Peyer's patch (tissue), 4 donors: Measurements from ENCODE around the gene C3orf70. TPM values are rescaled to one million over a fixed set of nuclear protein-coding genes. Genes with fewer than 3 reads are reported as not detected.

Source experiments
- DNase-seq, 3 donors: peaks; one replicate each; pipeline ENCODE4 v3.0.0-alpha.2; 2017 to 2019
- H3K27ac ChIP-seq, 4 donors: fragments of 200-600 bp; sonication (generic); one replicate each; pipeline ENCODE4 v1.5.1; 2016 to 2019
- H3K27me3 ChIP-seq, 2 donors: fragments of 200-600 bp; sonication (generic); one replicate each; pipeline ENCODE4 v1.5.1; 2019
- H3K36me3 ChIP-seq, 3 donors: fragments of 200-600 bp; sonication (generic); one replicate each; pipeline ENCODE4 v1.5.1; 2016 to 2019
- H3K4me1 ChIP-seq, 4 donors: fragments of 200-600 bp; sonication (generic); one replicate each; pipeline ENCODE4 v1.5.1; 2016 to 2019
- H3K4me3 ChIP-seq, 4 donors: fragments of 200-600 bp; sonication (generic); 1 replicate in 3 of 4; 2 replicates in 1 of 4; pipeline ENCODE4 v1.5.1; 2016 to 2019; ENCODE audit warnings: mild to moderate bottlenecking in 1 of 4
- H3K9me3 ChIP-seq, 4 donors: fragments of 200-600 bp; sonication (generic); one replicate each; pipeline ENCODE4 v1.5.1; 2016 to 2019; ENCODE audit warnings: mild to moderate bottlenecking in 1 of 4
- POLR2A ChIP-seq, 2 donors: fragments of 450-650 bp; IDR thresholded peaks; one replicate each; pipeline ENCODE4 v1.5.1; 2017; ENCODE audit warnings: antibody characterized with exemption in 2 of 2, mild to moderate bottlenecking in 2 of 2, moderate library complexity in 2 of 2
- total RNA-seq, 4 donors: library from RNA; depleted of rRNA; stranded (reverse); fragments of >200 nt; gene quantifications; one replicate each; pipeline ENCODE4 v1.1.0, GENCODE V29; 2016
- TF ChIP-seq, protein P1 (sequence below), 6 experiments: fragments of 450-650 bp in 4 of 6; fragments of 200-600 bp in 2 of 6; sonication (generic) in 1 of 6; IDR thresholded peaks; one replicate each; pipeline ENCODE4 v1.5.1; 2017 to 2019; ENCODE audit warnings: antibody characterized with exemption in 6 of 6, mild to moderate bottlenecking in 3 of 6, moderate library complexity in 1 of 6

Gene C3orf70
- 1 to 10 TPM; 4.1 to 6.5 (median 5.5) TPM for total RNA-seq

DNA sequence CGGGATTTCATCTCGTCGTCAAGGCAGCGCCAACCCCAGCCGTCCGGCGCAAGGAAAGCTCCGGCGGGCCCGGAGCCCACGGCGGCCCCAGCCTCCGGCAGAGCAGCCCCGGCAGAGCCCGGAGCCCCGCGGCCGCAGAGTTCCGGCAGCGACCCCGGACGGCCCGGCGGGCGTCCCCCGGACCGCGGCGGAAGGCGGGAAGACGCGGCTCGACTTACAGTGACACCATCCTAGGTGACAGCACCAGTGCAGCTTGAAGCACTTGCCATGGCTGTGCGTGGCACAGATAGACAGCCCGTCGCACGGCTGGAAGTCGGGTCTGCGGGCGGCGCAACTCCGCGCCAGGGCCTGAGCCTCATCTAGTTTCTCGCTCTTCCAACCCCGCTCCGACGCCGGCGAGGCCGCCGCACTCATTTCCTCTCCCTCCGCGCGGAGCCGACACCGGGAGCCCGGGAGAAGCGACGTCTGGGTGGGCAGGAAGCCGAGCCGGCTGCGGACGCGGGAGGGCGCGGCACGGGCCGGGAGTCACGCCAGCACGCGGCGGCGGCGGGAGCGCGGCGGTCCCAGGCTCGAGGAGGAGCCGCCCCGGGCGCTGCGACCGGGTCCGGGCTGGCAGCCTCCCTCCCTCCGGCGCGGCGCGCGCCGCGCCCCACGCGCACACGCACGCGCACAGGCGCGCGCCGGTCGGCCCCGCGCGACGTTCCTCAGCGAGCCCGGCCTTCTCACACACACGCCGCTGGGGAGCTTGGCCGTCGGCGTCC lies at the start of gene C3orf70:
TSS of gene C3orf70 (minus strand) at position 651 of the 761 bp plus-strand sequence. CDS start at position 414, 237 bp downstream.
- TF ChIP-seq POLR2A (IDR thresholded peaks at IDR 0.05): peak in 1 of 2 donors; percentile 24
- TF ChIP-seq, protein P1, sequence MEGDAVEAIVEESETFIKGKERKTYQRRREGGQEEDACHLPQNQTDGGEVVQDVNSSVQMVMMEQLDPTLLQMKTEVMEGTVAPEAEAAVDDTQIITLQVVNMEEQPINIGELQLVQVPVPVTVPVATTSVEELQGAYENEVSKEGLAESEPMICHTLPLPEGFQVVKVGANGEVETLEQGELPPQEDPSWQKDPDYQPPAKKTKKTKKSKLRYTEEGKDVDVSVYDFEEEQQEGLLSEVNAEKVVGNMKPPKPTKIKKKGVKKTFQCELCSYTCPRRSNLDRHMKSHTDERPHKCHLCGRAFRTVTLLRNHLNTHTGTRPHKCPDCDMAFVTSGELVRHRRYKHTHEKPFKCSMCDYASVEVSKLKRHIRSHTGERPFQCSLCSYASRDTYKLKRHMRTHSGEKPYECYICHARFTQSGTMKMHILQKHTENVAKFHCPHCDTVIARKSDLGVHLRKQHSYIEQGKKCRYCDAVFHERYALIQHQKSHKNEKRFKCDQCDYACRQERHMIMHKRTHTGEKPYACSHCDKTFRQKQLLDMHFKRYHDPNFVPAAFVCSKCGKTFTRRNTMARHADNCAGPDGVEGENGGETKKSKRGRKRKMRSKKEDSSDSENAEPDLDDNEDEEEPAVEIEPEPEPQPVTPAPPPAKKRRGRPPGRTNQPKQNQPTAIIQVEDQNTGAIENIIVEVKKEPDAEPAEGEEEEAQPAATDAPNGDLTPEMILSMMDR (IDR thresholded peaks at IDR 0.05): peak in 1 of 6 experiments; percentile 15
- H3K27me3 ChIP-seq: no peaks in the 10 kb centered on the region
- H3K4me3 ChIP-seq: peak within 1 kb of the TSS; percentile 42 to 75 (median 60)
- DNase-seq: peak in 2 of 3 donors; percentile 67 to 86
- no peaks in the 10 kb centered on the region for H3K36me3 ChIP-seq
- peaks cover 0 to 19% (median 4%) of the 10 kb centered on the region in 4 donors for H3K4me1 ChIP-seq
- H3K9me3 ChIP-seq: no peaks in the 10 kb centered on the region
- peak within 1 kb of the TSS; percentile 63 to 92 (median 76) for H3K27ac ChIP-seq

GRCh38 chr3:185200639-185201038 lies 47.8 kb upstream of the C3orf70 start:
- Histone ChIP-seq H3K4me3 (no peak overlapping the region), H3K27ac (no peak overlapping the region), H3K36me3 (peaks cover 0 to 10% (median 0%) of the 10 kb centered on the region in 3 donors), H3K4me1 (no peaks in the 10 kb centered on the region), H3K9me3 (no peaks in the 10 kb centered on the region), H3K27me3 (no peaks in the 10 kb centered on the region)
- TF ChIP-seq, protein P1 (IDR thresholded peaks at IDR 0.05): no peak
- no peak for TF ChIP-seq POLR2A (IDR thresholded peaks at IDR 0.05)
- no peak for DNase-seq

DNA sequence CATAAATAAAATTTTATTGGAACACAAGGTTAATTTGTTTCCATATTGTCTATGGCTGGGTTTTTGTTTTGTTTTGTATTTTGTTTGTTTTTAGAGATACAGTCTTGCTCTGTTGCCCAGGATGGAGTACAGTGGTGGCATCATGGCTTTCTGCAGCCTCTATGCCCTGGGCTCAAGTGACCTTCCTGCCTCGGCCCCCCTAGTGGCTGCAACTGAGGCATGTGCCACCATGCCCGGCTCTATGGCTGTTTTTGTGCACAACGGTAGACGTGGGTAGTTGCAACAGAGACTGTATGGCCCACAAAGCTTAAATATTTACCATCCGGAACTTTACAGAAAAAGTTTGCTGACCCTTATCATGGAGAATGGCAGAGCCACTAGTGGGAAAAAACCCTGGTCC lies 46.8 kb upstream of the C3orf70 start:
- Histone ChIP-seq H3K36me3 (peaks cover 0 to 10% (median 0%) of the 10 kb centered on the region in 3 donors), H3K4me1 (no peaks in the 10 kb centered on the region), H3K27ac (no peak overlapping the region), H3K27me3 (no peaks in the 10 kb centered on the region), H3K9me3 (no peaks in the 10 kb centered on the region), H3K4me3 (no peak overlapping the region)
- TF ChIP-seq, protein P1 (IDR thresholded peaks at IDR 0.05): no peak
- no peak for TF ChIP-seq POLR2A (IDR thresholded peaks at IDR 0.05)
- no peak for DNase-seq

- Histone ChIP-seq H3K36me3 (peaks cover 0 to 7% (median 0%) of the 10 kb centered on the region in 3 donors), H3K4me1 (no peaks in the 10 kb centered on the region), H3K27ac (no peak overlapping the region), H3K4me3 (no peak overlapping the region), H3K27me3 (no peaks in the 10 kb centered on the region), H3K9me3 (no peaks in the 10 kb centered on the region)
- no peak for TF ChIP-seq POLR2A (IDR thresholded peaks at IDR 0.05)
- TF ChIP-seq, protein P1 (IDR thresholded peaks at IDR 0.05): no peak
- DNase-seq: no peak
These were observed 46.3 kb upstream of the C3orf70 start for GRCh38 chr3:185199206-185199605.

- no peak for TF ChIP-seq POLR2A (IDR thresholded peaks at IDR 0.05)
- TF ChIP-seq, protein P1 (IDR thresholded peaks at IDR 0.05): no peak
- DNase-seq: no peak
- Histone ChIP-seq H3K27me3 (no peaks in the 10 kb centered on the region), H3K4me3 (no peak overlapping the region), H3K4me1 (no peaks in the 10 kb centered on the region), H3K27ac (no peak overlapping the region), H3K9me3 (no peaks in the 10 kb centered on the region), H3K36me3 (peaks cover 0 to 12% (median 0%) of the 10 kb centered on the region in 3 donors)
These were observed 44.2 kb upstream of the C3orf70 start for GRCh38 chr3:185197068-185197467.
